Measurements from ENCODE around the gene NOC3L.
"Not testable (repeated sequence)": the region's sequence is repeated elsewhere in the genome, so short reads cannot be mapped to it uniquely, and the experiment has no call there.

Gene NOC3L, protein sequence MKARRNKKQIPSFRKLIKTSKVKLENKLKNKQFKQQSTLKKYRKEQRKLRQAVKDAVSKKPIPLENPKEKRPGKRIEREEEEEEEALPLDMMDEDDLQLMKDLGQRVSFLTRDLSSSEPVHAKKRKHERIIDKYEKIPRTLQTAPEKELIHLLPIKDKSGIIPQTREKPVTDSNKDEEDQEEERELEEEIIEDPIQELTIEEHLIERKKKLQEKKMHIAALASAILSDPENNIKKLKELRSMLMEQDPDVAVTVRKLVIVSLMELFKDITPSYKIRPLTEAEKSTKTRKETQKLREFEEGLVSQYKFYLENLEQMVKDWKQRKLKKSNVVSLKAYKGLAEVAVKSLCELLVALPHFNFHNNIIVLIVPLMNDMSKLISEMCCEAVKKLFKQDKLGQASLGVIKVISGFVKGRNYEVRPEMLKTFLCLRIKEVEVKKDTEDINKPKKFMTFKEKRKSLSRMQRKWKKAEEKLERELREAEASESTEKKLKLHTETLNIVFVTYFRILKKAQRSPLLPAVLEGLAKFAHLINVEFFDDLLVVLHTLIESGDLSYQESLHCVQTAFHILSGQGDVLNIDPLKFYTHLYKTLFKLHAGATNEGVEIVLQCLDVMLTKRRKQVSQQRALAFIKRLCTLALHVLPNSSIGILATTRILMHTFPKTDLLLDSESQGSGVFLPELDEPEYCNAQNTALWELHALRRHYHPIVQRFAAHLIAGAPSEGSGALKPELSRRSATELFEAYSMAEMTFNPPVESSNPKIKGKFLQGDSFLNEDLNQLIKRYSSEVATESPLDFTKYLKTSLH

DNA sequence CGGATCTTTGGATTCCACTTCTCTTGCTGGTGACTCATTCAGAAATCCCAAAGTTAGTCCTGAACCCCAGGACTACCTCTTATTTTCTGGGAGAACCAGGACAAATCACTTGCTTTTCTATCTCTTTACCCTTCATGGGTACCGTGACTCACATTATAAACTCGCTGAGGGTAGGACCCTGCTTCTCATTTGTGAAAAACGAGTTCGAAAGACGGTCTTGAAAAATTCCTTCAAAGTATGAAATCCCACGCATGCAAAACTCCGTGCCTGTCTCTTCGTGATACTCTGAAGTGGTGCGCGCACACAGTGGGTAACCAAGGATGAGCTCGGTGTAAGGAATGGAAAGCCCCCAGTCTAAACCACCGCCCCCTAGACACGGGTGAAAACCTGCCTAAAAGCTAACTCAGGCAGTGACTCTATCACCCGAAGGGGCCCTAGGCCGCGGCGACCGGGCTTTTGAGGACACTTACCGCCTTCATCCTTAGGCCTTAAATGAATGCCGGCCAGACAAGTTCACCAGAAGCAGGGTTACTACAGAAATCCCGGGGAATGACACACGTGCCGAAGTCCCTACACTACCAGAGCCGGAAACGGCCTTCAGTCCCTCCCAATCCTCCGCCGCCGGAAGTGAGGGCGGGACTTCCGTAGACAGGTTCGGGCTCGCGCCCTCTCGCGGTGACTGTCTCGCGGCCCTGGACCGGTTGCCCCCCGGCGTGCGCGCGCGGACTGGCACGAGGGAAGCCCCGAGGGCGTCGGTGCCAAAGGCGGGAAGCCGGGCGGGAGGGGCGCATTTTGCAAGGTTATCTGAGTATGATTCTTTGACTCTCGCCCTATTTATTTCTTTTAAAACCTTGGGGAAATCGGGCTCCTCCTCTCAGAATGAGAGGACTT is at the start of gene NOC3L:
Gene NOC3L (minus strand): TSS at position 580 of the 891 bp plus-strand sequence. CDS start 101 bp downstream, at position 479.
- DNase-seq: peak; percentile 56 to 80

DNA sequence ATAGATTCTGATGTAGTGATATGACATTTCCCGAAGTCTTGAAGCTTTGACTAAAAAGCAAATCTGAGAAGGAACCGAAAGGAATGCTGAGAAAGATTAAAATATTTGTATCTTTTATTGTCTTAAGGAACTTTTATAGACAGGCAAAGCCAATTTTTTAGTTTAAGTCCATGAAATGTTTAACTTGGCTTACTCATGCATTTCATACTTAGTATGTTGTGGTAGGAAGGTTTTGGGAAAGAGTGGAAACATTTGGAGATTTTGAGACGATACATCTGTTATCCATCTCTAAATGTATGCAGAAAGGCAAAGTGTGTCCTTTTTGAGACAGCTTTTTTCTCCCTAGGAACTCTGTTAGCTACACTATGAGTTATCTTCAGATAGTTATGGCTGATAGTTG is 49.7 kb upstream of the NOC3L start:
- no peak for DNase-seq

DNA sequence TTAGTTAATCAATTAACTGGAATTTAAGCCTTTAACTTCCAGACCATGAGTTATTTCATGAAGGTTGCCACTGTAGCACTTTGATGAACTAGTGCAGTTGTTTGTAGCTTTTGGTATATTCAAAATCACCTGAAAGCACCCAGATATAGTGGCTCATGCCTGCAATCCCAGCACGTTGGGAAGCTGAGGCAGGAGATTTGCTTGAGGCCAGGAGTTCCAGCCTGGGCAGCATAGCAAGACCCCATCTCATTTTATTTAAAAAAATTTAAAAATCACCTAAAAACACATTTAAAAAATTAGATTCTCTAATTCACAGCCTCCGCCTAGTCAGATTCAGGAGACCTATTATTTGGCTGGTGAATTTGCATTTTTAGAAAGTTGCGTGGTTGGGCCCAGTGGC is 48.6 kb upstream of the NOC3L start:
- DNase-seq: no peak

DNA sequence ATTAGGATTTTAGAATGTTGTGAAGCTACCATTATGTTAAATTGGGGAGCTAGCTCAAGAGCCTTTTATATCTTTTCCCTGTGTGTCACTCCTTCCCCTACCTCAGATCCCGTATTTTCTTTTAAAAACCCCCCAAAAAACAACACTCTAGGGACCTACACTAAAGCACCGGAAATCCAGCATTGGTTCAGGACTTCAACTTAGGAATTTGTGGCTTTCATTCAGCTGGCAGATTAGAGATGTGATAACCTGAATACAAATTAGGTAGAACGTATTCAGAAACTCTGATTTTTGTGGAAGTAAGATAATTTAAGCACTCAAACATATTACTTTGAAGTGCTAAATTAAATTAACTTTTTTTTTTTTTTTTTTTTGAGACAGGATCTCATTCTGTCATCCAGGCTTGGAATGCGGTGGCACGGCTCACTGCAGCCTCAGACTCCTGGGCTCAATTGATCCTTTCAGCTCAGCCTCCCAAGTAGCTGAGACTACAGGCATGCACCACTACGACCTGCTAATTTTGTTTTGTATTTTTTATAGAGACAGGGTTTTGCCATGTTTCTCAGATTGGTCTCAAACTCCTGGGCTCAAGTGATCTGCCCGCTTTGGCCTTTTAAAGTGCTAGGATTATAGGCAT is 46.4 kb upstream of the NOC3L start:
- no peak for DNase-seq

DNA sequence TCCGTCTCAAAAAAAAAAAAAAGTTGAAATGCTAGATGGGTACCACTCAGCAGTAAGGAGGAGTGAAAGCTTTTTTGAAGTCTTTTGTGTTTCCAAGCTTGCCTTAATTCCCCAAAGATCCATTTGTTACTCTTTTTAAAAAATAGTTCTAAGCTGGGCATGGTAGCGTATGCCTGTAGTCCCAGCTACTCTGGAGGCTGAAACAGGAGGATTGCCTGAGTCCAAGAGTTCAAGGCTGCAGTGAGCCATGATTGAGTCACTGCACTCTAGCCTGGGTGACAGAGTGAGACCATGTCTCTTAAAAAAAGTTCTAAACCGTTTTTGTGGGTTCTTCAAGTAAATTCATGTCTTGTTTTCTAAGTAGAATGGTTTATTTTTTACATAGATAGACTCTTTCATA is 44.9 kb upstream of the NOC3L start:
- no peak for DNase-seq

DNA sequence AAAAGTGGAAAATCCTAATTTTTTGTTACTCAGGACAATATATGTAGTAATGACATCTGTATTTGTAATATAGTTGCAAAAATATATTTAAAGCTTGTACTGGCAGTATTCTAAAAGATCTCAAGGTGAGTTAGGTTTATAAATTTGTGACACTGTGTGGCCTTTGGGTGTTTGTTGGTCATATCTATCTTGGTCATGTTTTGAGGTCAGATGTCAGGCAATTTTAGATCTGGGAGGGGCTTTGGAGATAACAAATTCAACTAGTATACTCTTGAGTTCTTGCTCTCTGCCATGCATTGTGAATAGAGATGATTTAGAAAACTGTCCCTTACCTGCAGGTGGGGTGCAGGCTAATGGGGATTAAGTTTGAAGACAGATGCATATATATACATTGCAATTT is 42.7 kb upstream of the NOC3L start:
- DNase-seq: no peak

DNA sequence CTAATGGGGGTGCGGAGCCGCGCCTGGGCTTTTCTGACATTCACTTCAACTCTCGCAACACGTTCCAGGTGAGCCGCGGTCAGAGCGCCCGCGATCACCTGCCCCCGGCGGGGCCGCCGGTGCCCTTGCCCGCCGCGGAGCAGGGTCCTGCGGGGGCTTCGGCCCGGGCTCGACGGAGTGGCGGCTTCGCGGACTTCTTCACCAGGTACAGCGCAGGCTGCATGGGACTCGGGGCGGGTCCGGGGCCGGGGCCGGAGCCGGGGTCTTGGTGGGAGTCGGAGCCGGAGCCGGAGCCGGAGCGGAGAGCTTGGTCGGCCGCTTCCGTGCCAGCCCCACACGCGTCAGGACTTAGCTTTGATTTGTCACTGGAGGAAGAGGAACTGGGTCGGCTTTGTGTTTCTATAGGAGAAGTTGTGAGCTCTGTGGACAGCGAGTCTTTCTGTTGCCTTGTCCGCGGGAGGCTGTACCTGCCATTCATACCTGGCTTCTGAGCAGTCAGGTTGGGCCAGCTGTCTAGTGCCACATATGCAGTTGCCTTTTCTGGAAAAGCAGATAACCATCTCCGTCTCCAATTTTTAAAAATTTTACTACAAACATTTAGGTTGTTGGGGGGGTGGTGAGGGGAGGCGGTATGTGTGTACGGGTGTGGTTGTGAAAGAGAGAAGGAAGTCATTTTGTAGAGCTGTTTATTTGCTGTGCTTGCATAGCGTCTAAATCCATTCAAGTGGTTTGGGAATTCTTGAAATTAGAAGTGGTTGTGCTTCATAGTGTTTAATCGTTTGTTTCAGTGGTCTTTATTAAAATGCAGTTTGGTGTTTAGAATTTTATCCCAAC is 40.9 kb upstream of the NOC3L start:
- no peak for DNase-seq

DNA sequence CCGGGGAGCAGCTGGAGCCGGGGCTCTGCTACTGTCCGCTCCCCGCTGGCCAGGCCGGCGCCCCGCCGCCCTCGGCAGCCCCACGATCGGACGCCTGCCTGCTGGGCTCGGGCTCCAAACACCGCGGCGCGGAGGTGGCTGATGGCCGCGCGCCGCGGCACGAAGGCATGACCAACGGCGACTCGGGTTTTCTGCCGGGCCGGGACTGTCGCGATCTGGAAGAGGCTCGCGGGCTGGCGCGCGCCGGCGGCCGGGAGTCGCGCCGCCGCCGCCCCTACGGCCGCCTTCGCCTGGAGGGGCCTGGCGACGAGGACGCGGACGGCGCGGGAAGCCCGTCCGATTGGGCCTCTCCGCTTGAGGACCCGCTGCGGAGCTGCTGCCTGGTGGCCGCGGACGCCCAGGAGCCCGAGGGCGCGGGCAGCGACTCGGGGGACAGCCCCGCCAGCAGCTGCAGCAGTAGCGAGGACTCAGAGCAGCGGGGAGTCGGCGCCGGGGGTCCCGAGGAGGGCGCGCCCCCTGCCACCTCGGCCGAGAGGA is 40.2 kb upstream of the NOC3L start:
- no peak for DNase-seq

DNA sequence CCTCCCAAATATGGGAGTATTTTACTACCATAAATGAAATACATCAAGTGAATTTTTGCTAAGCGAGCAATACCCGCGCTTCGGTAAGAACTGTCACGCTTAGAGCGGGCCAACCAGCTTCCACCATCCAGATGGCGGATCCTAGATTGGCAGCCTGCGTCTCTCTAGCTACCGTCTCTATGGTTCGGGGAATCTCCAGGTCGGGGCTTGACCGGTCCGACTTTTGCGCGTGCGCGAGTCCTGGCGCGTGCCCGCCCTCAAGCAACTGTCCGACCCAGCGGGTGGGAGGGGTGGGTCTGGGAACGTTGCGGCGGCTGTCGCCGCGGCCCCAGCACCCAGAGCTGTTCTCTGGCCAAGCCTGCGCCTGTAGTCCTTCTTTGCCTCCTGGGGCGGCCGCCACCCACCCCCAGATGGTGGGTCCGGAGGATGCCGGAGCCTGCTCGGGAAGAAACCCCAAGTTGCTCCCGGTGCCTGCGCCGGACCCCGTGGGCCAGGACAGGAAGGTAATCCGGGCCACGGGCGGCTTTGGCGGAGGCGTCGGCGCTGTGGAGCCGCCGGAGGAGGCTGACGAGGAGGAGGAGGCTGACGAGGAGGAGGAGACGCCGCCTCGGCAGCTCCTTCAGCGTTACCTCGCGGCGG is 39.6 kb upstream of the NOC3L start, which contains the start of gene TBC1D12:
Gene TBC1D12 (plus strand): TSS at position 338 of the 639 bp plus-strand sequence. CDS start 73 bp downstream, at position 411.
- DNase-seq: peak; percentile 35 to 86

DNA sequence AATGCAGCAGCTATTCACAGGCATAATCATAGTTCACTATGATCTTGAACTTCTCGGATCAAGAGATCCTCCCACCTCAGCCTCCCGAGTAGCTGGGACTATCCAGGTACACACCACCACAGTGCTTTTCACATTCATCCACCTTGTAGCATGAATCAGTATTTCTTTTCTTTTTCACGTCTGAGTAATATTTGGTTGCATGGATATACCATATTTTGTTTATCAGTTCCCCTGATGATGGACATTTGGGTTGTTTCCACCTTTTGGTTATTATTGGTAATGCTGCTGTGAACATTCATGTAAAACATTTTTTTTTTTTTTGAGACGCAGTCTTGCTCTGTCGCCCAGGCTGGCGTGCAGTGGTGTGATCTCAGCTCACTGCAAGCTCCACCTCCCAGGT is 36.0 kb upstream of the NOC3L start:
- no peak for DNase-seq

DNA sequence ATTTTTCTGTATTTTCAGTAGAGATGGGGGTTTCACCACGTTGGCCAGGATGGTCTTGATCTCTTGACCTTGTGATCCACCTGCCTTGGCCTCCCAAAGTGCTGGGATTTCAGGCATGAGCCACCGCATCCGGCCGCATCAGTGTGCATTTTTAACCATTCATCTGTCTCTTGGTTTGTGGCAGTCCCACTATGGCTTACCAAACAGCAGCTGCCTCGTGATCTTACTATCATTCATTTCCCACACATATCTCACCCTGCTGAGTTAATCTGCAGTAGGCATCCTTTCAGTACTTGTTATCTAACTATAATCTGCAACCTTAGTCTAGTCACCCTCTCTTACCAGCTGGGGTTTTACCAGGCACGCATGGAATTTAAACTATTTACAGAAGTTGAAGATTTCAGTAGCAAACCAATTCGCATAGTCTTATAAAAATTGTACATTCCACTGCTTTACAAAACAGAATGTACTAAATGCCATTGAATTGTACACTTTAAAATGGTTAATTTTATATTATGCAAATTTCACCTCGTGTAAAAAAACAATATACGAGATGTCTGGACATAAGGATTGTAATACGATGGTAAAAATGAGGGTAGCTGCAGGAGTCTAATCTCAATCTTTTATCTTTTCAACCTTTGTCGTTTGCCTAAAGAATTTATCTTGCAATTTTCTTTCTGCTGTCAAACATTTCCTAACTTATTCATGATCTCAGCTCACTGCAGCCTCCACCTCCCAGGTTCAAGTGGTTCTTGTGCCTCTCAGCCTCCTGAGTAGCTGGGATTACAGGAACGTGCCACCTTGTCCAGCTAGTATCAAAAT is 35.0 kb upstream of the NOC3L start:
- no peak for DNase-seq

DNA sequence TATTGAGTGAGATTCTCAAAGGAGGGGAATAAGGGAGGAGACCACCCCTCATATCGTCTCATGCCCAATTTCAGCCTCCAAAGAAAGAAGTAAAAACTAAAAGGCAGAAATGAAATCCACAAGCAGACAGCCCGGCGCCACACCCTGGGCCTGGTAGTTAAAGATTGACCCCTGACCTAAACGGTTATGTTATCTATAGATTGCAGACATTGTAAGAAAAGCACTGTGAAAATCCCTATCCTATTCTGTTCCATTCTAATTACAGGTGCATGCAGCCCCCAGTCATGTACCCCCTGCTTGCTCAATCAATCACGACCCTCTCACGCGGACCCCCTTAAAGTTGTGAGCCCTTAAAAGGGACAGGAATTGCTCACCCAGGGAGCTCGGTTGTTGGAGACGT is 29.4 kb upstream of the NOC3L start:
- not testable (repeated sequence) for DNase-seq

DNA sequence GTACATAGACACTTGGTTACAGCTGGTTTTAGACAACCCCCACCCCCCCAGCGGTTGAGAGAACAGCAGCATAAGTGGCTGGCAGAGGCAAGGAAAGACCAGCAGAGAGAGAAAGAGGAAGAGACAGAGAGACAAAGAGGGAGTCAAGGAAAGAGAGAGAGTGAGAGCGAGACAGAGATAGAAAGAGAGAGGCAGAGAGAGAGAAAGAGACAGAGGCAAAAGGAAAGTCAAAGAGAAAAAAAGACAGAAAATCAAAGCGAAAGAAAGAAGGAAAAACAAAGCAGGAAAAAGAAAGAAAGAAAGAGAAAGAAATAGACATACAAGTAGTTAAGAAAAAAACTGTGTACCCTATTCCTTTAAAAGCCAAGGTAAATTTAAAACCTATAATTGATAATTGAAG is 23.0 kb upstream of the NOC3L start:
- DNase-seq: not testable (repeated sequence)

DNA sequence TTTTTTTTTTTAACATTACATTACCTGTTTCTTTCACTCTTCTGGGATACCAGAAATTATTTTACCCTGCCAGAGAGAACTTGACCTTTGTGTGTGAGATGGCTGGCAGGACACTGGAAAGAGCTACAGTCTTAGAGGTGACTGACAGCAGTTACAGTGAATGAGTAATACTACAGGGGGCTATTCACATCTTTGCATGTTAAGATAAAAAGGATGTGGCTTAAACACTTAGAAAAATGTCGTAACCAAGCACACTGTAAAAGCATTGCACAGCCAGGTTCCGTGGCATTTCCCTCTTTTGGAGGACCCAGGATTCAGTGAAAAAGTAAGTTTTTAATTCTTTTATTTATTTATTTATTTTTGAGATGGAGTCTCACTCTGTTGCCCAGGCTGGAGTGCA is 20.8 kb upstream of the NOC3L start:
- DNase-seq: no peak

DNA sequence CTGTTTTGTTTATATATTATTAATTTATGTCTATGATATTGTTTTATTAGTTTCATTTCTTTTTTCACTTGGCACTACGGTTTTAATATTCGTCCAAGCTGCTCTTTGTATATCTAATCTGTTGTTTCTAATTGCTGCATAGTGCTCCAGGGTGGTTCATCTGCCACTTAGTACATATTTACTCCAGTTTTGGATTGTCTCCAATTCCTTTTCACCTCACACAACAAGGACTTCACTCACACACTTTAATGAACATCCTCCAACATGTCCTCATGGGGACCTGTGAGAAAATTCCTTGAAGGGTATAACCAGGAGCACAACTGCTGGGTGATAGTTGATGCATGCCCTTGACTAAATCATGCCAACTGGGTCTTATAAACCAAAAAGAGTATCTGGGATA is 14.1 kb upstream of the NOC3L start:
- DNase-seq: no peak

DNA sequence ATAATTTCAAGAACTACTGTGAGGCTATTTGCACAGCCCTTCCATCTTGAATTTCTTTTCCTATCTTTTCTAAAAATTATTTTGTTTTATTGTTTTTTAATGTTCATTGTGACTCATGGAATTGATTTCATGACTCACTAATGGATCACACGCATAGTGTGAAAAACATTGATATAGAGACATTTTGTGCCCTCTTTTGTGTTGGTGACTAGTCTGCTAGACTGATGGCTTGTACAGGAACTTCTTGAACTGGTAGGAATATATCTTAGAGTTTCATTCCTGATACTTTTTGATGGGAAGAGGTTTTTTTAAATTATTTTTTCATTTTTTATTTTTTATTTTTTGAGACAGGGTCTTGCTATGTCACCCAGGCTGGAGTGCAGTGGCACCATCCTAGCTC is 12.6 kb upstream of the NOC3L start:
- DNase-seq: no peak

DNA sequence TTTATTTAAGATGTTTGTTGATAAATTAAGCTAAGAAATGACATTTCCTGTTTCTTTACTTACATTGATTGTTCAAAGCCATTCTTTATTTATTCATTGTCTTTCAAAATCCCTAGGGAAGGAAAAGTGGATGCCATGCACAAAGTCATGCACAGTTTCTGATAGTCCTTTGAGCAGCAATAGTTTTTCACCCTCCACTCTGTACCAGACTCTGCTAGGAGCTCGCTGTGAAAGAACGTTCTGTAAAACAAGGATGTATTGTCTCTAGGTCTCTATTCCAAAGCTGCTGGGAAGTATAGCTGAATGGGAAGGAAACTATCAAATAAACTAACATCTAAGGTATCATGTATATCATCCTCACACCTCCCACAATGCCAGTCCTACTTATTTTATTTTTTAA is 7.8 kb upstream of the NOC3L start:
- no peak for DNase-seq

DNA sequence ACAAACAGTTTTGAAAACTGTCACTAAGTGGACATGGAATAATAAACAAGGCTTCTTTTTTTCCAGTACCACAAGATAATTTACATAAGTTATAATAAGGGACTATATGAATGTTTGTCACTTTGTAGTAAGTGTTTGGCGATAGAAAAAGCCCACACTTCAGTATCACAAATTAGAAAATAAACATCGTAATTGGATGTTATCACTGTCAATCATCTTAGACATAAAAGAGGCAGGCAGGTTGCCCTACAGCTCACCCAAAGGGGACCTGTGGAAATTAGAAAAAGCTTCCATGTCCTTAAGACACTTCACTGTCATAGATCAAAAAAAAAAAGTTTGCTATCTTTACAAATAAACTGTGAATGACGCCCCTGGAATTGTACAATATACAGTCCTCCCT is 3.6 kb upstream of the NOC3L start:
- DNase-seq: no peak

DNA sequence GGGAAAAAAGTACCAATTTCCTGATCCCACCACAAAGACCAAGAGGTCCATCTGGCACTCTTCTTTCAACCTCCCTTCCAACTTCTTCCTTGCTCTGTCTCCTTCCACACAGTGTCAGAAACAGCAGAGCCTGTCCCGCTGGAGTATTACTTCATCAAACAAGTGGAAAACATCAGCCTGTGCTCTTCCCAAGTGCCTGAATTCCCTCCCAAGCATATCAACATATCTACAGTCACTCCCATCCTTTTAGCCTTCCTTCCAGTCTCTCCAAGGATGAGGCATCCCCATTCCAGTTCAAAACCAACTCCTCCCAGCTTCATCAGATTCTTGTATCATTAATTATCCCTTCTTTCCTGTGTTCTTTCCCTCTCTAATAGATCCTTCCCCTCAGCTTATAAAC is 1.7 kb upstream of the NOC3L start:
- no peak for DNase-seq

DNA sequence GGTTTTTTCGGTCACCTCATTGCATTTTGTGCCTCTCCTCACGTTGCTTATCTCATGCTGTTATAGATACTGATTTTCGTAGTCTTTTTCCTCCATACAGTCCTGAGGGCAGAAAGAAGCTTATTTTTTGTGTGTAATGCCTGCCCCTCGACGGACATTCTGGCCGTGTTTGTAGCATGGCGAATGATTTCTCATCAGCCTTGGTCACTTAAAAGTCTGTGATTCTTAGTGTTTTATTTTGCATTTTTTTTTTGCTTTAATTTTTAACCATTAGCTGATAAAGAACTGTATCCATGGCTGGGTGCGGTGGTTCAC is 469 bp upstream of the NOC3L start:
- DNase-seq: no peak

Data from cerebellar nuclear complex (tissue), 1 donor.